A549 (cell line): ENCODE data around the gene FAM219A. TPM values are rescaled to one million over a fixed set of nuclear protein-coding genes. Genes with fewer than 3 reads are reported as not detected.

ENCODE experiments used
- ATAC-seq, 2 experiments: fragments of 200-7000 bp in 1 of 2; fragments of >200 bp in 1 of 2; cut with Nextera tagmentation in 1 of 2; cut with Tn5 transposase in 1 of 2; 3 replicates each; pipeline versions ENCODE4 v1.8.0 to v1.9.1; 2018 to 2020; ENCODE audit warnings: mild to moderate bottlenecking in 1 of 2, moderate library complexity in 1 of 2
- CTCF ChIA-PET: fragments of 300-600 bp; sonication (Branson Sonifier 250); formaldehyde crosslinking; extraction: SDS; loops from one replicate; lab custom pipeline; 2021; ENCODE audit warnings: antibody characterized with exemption, inconsistent platforms; lab: Yijun Ruan, JAX
- POLR2A ChIA-PET: fragments of 350-600 bp; formaldehyde crosslinking; extraction: SDS; loops from one replicate; lab custom pipeline; 2021; ENCODE audit warnings: antibody characterized with exemption, inconsistent platforms; lab: Yijun Ruan, JAX
- DNase-seq, 2 experiments: peaks; one replicate each; pipeline versions ENCODE4 v3.0.0 to v3.0.0-alpha.2; 2011 to 2016; ENCODE audit warnings: low read depth in 1 of 2, low spot score in 1 of 2
- FAIRE-seq: peaks from 2 replicates; lab custom pipeline; 2011; peaks lifted over from hg19 to GRCh38; lab: Jason Lieb, UNC
- H3K27ac ChIP-seq, 2 experiments: fragments of >200 bp; sonication (Bioruptor Twin); formaldehyde crosslinking; 3 replicates each; pipeline ENCODE4 v1.5.1; 2016 to 2017
- H3K4me1 ChIP-seq: fragments of >200 bp; sonication (Bioruptor Twin); formaldehyde crosslinking; 3 replicates; pipeline ENCODE4 v1.6.1; 2016
- H3K4me2 ChIP-seq: fragments of >200 bp; sonication (Bioruptor Twin); formaldehyde crosslinking; 3 replicates; pipeline ENCODE4 v1.6.1; 2016
- H3K4me3 ChIP-seq: fragments of >200 bp; sonication (Bioruptor Twin); formaldehyde crosslinking; 3 replicates; pipeline ENCODE4 v1.5.1; 2016
- H3K9me3 ChIP-seq: fragments of >200 bp; sonication (Bioruptor Twin); formaldehyde crosslinking; 3 replicates; pipeline ENCODE4 v1.6.1; 2016
- CBX2 ChIP-seq: fragments of 200-600 bp; sonication (generic); IDR thresholded peaks from 2 replicates; pipeline ENCODE4 v1.6.1; 2016; ENCODE audit warnings: low read depth, mild to moderate bottlenecking, borderline replicate concordance
- CHD2 ChIP-seq: fragments of 150-350 bp; IDR thresholded peaks from 2 replicates; pipeline ENCODE4 v1.6.1; 2014; ENCODE audit warnings: low read length; ENCODE audit not compliant: partially characterized antibody
- EHF ChIP-seq: fragments of 250-450 bp; sonication (Bioruptor Pico); IDR thresholded peaks from 2 replicates; pipeline ENCODE4 v1.5.0; 2020; ENCODE audit warnings: mild to moderate bottlenecking
- EP300 ChIP-seq, 2 experiments: fragments of >200 bp; sonication (Bioruptor Twin); formaldehyde crosslinking; IDR thresholded peaks; 2 replicates in 1 of 2; 3 replicates in 1 of 2; pipeline ENCODE4 v1.6.1; 2016 to 2017
- FOSB ChIP-seq: fragments of 250-450 bp; sonication (Bioruptor Pico); IDR thresholded peaks from 2 replicates; pipeline ENCODE4 v1.5.0; 2020; ENCODE audit warnings: mild to moderate bottlenecking, moderate library complexity
- GATA3 ChIP-seq: IDR thresholded peaks from 2 replicates; pipeline ENCODE4 v1.6.1; 2012; ENCODE audit warnings: borderline replicate concordance
- HDAC2 ChIP-seq: fragments of 200-600 bp; sonication (generic); IDR thresholded peaks from 2 replicates; pipeline ENCODE4 v1.6.1; 2016
- HEYL ChIP-seq: fragments of 250-450 bp; sonication (Bioruptor Pico); IDR thresholded peaks from 2 replicates; pipeline ENCODE4 v1.8.0; 2021; ENCODE audit warnings: mild to moderate bottlenecking, moderate library complexity
- HOXB13 ChIP-seq: fragments of 250-450 bp; sonication (Bioruptor Pico); IDR thresholded peaks from 2 replicates; pipeline ENCODE4 v1.5.0; 2020; ENCODE audit warnings: low read depth, mild to moderate bottlenecking, moderate library complexity
- JUN ChIP-seq, 2 experiments: fragments of >200 bp; sonication (Bioruptor Twin); formaldehyde crosslinking; IDR thresholded peaks; 2 replicates in 1 of 2; 3 replicates in 1 of 2; pipeline ENCODE4 v1.6.1; 2016 to 2017
- KDM1A ChIP-seq: fragments of 200-600 bp; sonication (generic); IDR thresholded peaks from 2 replicates; pipeline ENCODE4 v1.6.1; 2016; ENCODE audit warnings: low read depth, mild to moderate bottlenecking
- MYC ChIP-seq: IDR thresholded peaks from 2 replicates; pipeline ENCODE4 v1.6.1; 2012; ENCODE audit warnings: mild to moderate bottlenecking, inconsistent platforms, low read length, improper control_type of control experiment, borderline replicate concordance
- RCOR1 ChIP-seq: fragments of 150-350 bp; IDR thresholded peaks from 2 replicates; pipeline ENCODE4 v1.6.1; 2014; ENCODE audit warnings: antibody characterized with exemption, low read length, low read depth
- RNF2 ChIP-seq: fragments of 200-600 bp; sonication (generic); IDR thresholded peaks from 2 replicates; pipeline ENCODE4 v1.6.1; 2016; ENCODE audit warnings: low read depth, mild to moderate bottlenecking, antibody characterized with exemption, moderate library complexity, borderline replicate concordance
- SMC3 ChIP-seq: fragments of >200 bp; sonication (Bioruptor Twin); formaldehyde crosslinking; IDR thresholded peaks from 3 replicates; pipeline ENCODE4 v1.6.1; 2018; ENCODE audit warnings: inconsistent platforms
- TP53 ChIP-seq: fragments of 250-450 bp; sonication (Bioruptor Pico); IDR thresholded peaks from 2 replicates; pipeline ENCODE4 v1.5.0; 2021; ENCODE audit warnings: mild to moderate bottlenecking, moderate library complexity
- ZFP36 ChIP-seq: fragments of 450-650 bp; IDR thresholded peaks from 2 replicates; pipeline ENCODE4 v1.6.1; 2014; ENCODE audit warnings: borderline replicate concordance; ENCODE audit not compliant: partially characterized antibody
- ZSCAN20 ChIP-seq: fragments of 250-450 bp; sonication (Bioruptor Pico); IDR thresholded peaks from 2 replicates; pipeline ENCODE4 v1.8.0; 2022; ENCODE audit warnings: mild to moderate bottlenecking, moderate library complexity
- WGBS: methylation state at CpG from one replicate; pipeline ENCODE4 v1.1.6; 2017; ENCODE audit errors: missing lambda C conversion rate; 5-methylcytosine and 5-hydroxymethylcytosine counted together
- polyA plus RNA-seq, 4 experiments: library from polyadenylated mRNA; depleted of rRNA in 3 of 4; stranded (reverse); fragments of >200 nt; fragmentation: RNase III in 1 of 4; extraction: RNeasy Plus Mini Kit Qiagen cat#74134 plus additional on column Dnase treatment in 1 of 4; gene quantifications; 2 replicates in 3 of 4; 3 replicates in 1 of 4; pipeline ENCODE4 v1.2.3, GENCODE V29; 2011 to 2017
- TF ChIP-seq, protein P1 (sequence below): IDR thresholded peaks from 2 replicates; pipeline ENCODE4 v1.6.1; 2012; ENCODE audit warnings: low read depth, borderline replicate concordance
- TF ChIP-seq, protein P2 (sequence below): fragments of >200 bp; sonication (Bioruptor Twin); formaldehyde crosslinking; IDR thresholded peaks from 3 replicates; pipeline ENCODE4 v1.6.1; 2016
- TF ChIP-seq, protein P3 (sequence below): fragments of 250-450 bp; sonication (Bioruptor Pico); IDR thresholded peaks from 2 replicates; pipeline ENCODE4 v1.5.0; 2021; ENCODE audit warnings: mild to moderate bottlenecking, moderate library complexity, borderline replicate concordance
- TF ChIP-seq, protein P4 (sequence below): fragments of 150-350 bp; IDR thresholded peaks from 2 replicates; pipeline ENCODE4 v1.6.1; 2014; ENCODE audit warnings: low read depth, mild to moderate bottlenecking, low read length
- TF ChIP-seq, protein P5 (sequence below): IDR thresholded peaks from 2 replicates; pipeline ENCODE4 v1.6.1; 2012
- TF ChIP-seq, protein P6 (sequence below): fragments of >200 bp; sonication (Bioruptor Twin); formaldehyde crosslinking; IDR thresholded peaks from 3 replicates; pipeline ENCODE4 v1.5.1; 2016
- TF ChIP-seq, protein P7 (sequence below): IDR thresholded peaks from 2 replicates; pipeline ENCODE4 v1.6.1; 2012

FAM219A gene
- polyA plus RNA-seq, 2 of the 4 experiments (the other 2 are of a cell fraction): 8.1 to 15.3 TPM

DNA sequence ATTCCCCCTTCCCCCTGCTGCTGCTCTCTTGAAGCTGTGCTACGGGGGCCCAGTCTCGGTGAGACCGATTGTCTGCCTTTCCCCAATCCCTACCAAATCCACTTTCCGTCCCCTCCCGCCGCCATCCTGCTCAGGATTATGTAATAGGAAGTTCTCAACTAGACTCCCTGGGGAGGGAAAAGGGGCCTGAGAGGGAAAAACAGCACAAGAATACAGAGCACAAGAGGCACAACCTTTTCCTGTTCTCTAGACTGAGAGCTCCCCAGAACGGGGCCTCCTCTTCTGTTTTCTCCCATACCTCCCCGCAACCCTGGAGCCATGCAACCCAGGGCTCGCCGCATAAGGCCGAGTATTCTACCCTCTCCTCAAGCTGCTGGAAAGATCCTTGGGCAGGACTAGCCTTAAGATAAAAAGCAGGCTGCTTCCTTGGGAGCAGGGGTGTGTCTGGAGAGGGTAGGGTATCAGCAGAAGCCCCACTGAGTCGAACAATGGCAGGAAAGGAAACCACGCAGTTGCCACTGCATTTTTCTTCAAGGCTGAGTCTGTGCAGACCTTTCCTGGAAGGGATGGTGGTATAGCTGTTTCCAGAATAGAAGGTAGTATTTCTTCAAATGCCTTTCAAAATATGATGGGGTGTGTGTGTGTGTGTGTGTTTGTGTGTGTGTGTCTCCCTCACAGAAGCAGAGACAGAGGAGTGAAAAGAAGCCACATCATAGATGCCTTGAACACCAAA, 94.6 kb downstream of the FAM219A start:
- H3K4me1 ChIP-seq: no peaks in the 10 kb centered on the region
- WGBS: 74% methylated on average over 13 of the region's 13 CpGs
- TF ChIP-seq, protein P1, sequence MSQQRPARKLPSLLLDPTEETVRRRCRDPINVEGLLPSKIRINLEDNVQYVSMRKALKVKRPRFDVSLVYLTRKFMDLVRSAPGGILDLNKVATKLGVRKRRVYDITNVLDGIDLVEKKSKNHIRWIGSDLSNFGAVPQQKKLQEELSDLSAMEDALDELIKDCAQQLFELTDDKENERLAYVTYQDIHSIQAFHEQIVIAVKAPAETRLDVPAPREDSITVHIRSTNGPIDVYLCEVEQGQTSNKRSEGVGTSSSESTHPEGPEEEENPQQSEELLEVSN: no peak
- TF ChIP-seq KDM1A: no peak
- no peak for TF ChIP-seq EHF
- TF ChIP-seq HOXB13 (CRISPR knock-in tag): no peak
- no peak for TF ChIP-seq ZFP36
- TF ChIP-seq SMC3: no peak
- TF ChIP-seq EP300 (IDR thresholded peaks at IDR 0.05): no peak
- no peak for TF ChIP-seq RCOR1
- TF ChIP-seq, protein P2, sequence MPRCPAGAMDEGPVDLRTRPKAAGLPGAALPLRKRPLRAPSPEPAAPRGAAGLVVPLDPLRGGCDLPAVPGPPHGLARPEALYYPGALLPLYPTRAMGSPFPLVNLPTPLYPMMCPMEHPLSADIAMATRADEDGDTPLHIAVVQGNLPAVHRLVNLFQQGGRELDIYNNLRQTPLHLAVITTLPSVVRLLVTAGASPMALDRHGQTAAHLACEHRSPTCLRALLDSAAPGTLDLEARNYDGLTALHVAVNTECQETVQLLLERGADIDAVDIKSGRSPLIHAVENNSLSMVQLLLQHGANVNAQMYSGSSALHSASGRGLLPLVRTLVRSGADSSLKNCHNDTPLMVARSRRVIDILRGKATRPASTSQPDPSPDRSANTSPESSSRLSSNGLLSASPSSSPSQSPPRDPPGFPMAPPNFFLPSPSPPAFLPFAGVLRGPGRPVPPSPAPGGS: no peak
- no peak for TF ChIP-seq HDAC2
- TF ChIP-seq, protein P3, sequence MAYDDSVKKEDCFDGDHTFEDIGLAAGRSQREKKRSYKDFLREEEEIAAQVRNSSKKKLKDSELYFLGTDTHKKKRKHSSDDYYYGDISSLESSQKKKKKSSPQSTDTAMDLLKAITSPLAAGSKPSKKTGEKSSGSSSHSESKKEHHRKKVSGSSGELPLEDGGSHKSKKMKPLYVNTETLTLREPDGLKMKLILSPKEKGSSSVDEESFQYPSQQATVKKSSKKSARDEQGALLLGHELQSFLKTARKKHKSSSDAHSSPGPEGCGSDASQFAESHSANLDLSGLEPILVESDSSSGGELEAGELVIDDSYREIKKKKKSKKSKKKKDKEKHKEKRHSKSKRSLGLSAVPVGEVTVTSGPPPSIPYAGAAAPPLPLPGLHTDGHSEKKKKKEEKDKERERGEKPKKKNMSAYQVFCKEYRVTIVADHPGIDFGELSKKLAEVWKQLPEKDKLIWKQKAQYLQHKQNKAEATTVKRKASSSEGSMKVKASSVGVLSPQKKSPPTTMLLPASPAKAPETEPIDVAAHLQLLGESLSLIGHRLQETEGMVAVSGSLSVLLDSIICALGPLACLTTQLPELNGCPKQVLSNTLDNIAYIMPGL (CRISPR knock-in tag): no peak
- no peak for TF ChIP-seq RNF2
- TF ChIP-seq CBX2: no peak
- TF ChIP-seq ZSCAN20 (CRISPR knock-in tag): no peak
- no peak for FAIRE-seq
- H3K9me3 ChIP-seq: 0 out of 3 replicates have a peak, but pooled peaks cover 3% of the 10 kb centered on the region
- H3K4me3 ChIP-seq: no peak overlapping the region
- no peak overlapping the region for H3K27ac ChIP-seq
- H3K4me2 ChIP-seq: no peak overlapping the region
- ChIA-PET POLR2A (interaction anchor here (0.5 kb wide), 1 partner anchor 25 kb away, joined by 6 read pairs; no protein-coding TSS in a partner anchor), CTCF (interaction anchor here (0.9 to 15.2 kb wide), 7 partner anchors 13 to 228 kb away, joined by 3 to 106 read pairs (median 3); partner anchors contain the start of gene MYORG)
- no peak for ATAC-seq
- DNase-seq: no peak

DNA sequence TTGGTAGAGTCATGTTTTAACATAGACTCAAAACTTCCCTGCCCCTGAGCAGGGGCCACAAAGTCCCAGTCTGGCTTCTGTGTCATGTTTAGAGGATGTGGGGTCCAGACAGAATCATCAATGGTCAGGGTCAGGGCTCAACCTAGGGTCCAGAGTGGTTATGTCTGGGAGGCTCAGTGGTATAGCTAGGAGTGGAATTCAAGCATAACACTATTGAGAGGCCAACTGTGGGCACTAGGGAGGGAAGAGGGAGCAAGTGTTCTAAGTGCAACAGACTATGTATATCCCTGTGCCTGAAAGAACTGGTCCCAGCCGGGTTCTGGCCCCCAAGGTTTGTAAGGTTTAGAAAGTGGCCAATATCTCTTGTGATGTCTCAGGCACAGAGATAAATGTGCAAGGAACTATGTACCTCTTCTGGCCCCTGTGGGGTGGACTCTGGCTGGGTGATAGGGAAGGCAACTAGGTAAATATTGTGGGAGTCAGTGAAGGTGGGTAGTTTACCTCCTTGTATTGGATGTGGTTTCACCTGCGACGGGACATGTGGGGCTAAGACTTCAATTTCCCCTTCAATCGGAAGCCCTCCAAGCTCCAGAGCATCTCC, 95.7 kb downstream of the FAM219A start:
- no peak for FAIRE-seq
- 72% methylated on average over 4 of the region's 4 CpGs for WGBS
- CTCF ChIA-PET: interaction anchor here (1.0 to 15.2 kb wide), 4 partner anchors 14 to 229 kb away, joined by 3 to 106 read pairs (median 3); partner anchors contain the start of gene MYORG
- TF ChIP-seq CHD2: no peak
- TF ChIP-seq, protein P4, sequence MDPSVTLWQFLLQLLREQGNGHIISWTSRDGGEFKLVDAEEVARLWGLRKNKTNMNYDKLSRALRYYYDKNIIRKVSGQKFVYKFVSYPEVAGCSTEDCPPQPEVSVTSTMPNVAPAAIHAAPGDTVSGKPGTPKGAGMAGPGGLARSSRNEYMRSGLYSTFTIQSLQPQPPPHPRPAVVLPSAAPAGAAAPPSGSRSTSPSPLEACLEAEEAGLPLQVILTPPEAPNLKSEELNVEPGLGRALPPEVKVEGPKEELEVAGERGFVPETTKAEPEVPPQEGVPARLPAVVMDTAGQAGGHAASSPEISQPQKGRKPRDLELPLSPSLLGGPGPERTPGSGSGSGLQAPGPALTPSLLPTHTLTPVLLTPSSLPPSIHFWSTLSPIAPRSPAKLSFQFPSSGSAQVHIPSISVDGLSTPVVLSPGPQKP: no peak
- TF ChIP-seq, protein P5, sequence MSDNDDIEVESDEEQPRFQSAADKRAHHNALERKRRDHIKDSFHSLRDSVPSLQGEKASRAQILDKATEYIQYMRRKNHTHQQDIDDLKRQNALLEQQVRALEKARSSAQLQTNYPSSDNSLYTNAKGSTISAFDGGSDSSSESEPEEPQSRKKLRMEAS: no peak
- TF ChIP-seq, protein P6, sequence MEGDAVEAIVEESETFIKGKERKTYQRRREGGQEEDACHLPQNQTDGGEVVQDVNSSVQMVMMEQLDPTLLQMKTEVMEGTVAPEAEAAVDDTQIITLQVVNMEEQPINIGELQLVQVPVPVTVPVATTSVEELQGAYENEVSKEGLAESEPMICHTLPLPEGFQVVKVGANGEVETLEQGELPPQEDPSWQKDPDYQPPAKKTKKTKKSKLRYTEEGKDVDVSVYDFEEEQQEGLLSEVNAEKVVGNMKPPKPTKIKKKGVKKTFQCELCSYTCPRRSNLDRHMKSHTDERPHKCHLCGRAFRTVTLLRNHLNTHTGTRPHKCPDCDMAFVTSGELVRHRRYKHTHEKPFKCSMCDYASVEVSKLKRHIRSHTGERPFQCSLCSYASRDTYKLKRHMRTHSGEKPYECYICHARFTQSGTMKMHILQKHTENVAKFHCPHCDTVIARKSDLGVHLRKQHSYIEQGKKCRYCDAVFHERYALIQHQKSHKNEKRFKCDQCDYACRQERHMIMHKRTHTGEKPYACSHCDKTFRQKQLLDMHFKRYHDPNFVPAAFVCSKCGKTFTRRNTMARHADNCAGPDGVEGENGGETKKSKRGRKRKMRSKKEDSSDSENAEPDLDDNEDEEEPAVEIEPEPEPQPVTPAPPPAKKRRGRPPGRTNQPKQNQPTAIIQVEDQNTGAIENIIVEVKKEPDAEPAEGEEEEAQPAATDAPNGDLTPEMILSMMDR: no peak
- TF ChIP-seq FOSB (CRISPR knock-in tag): no peak
- TF ChIP-seq GATA3: no peak
- TF ChIP-seq, protein P3 (CRISPR knock-in tag): no peak
- no peak for TF ChIP-seq MYC
- TF ChIP-seq, protein P7, sequence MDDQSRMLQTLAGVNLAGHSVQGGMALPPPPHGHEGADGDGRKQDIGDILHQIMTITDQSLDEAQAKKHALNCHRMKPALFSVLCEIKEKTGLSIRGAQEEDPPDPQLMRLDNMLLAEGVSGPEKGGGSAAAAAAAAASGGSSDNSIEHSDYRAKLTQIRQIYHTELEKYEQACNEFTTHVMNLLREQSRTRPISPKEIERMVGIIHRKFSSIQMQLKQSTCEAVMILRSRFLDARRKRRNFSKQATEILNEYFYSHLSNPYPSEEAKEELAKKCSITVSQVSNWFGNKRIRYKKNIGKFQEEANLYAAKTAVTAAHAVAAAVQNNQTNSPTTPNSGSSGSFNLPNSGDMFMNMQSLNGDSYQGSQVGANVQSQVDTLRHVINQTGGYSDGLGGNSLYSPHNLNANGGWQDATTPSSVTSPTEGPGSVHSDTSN: no peak
- TF ChIP-seq TP53: no peak
- TF ChIP-seq ZFP36: no peak
- TF ChIP-seq HEYL (CRISPR knock-in tag): no peak
- no peak for TF ChIP-seq JUN (IDR thresholded peaks at IDR 0.05)

More for the DNA sequence above, 95.7 kb downstream of the FAM219A start:
- ATAC-seq: no peak; a peak in 1 of 6 replicates
- no peak for DNase-seq
- Histone ChIP-seq H3K4me1 (no peaks in the 10 kb centered on the region), H3K27ac (no peak overlapping the region), H3K9me3 (no peaks in the 10 kb centered on the region), H3K4me3 (no peak overlapping the region), H3K4me2 (no peak overlapping the region)
- POLR2A ChIA-PET: no interaction called here
